ENCODE results near the gene COX20. TPM values are rescaled to one million over a fixed set of nuclear protein-coding genes. Genes with fewer than 3 reads are reported as not detected.
A peak's percentile ranks its signal among the peaks of the same experiment; 100 is the strongest.

Gene COX20
- total RNA-seq, 1 experiment from 2014 or later, result 38.0 TPM

GRCh38 chr1:244858357-244858756 is 22.9 kb downstream of the COX20 start:
- Mint-ChIP-seq H3K27me3 (ENCODE audit: low read depth) (peaks cover 2% of the 10 kb centered on the region; the same call in 1 of the 2 replicates), H3K27ac (peak overlapping the region in 1 of 3 experiments; percentile 87; a peak in 1 of 7 replicates), H3K4me1 (peaks cover 18 to 37% of the 10 kb centered on the region in 2 experiments), H3K9me3 (no peaks in the 10 kb centered on the region), H3K36me3 (ENCODE audit: insufficient read depth in 1 of 3, low read depth in 3 of 3) (peaks cover 84 to 95% (median 95%) of the 10 kb centered on the region in 3 experiments), H3K4me3 (no peak overlapping the region)
- Histone ChIP-seq H3K23me2 (ENCODE audit: insufficient read length, low read depth, low read length, poor library complexity, severe bottlenecking) (peaks cover 7% of the 10 kb centered on the region), H3K4ac (ENCODE audit: low read depth, low read length) (no peak overlapping the region), H2BK20ac (ENCODE audit: low read depth, low read length, poor library complexity, severe bottlenecking) (no peak overlapping the region), H2BK120ac (ENCODE audit: low read depth, low read length, poor library complexity, severe bottlenecking) (no peak overlapping the region), H3T11ph (ENCODE audit: low read length) (no peak overlapping the region), H3K9ac (ENCODE audit: extremely low read depth, insufficient read length, low read length) (no peak overlapping the region), H3K56ac (ENCODE audit: insufficient read length, low read depth, low read length) (no peak overlapping the region), H4K8ac (replicated peaks; ENCODE audit: insufficient read length, low read depth, low read length) (no peak overlapping the region), H2BK12ac (ENCODE audit: insufficient read length, low read depth, low read length) (no peak overlapping the region), H3K27ac (ENCODE audit: insufficient read length, low read depth, low read length) (no peak overlapping the region), H3K79me1 (ENCODE audit: insufficient read depth, low read depth, low read length, poor library complexity, severe bottlenecking) (peaks cover 3% of the 10 kb centered on the region), H3K4me2 (ENCODE audit: insufficient read depth, insufficient read length, low read length) (no peak overlapping the region), H2BK5ac (ENCODE audit: insufficient read length, low read length) (no peak overlapping the region), H2AFZ (ENCODE audit: low read length) (no peak overlapping the region), H3K9me3 (ENCODE audit: control insufficient read depth, low read depth, low read length) (no peaks in the 10 kb centered on the region), H3K79me2 (ENCODE audit: insufficient read depth, low read length) (peaks cover 38% of the 10 kb centered on the region), H3K4me1 (ENCODE audit: insufficient read depth, low read length) (no peaks in the 10 kb centered on the region), H4K91ac (ENCODE audit: insufficient read length, low read depth, low read length) (no peak overlapping the region), H2AK5ac (ENCODE audit: insufficient read length, low read length) (no peak overlapping the region), H3K18ac (ENCODE audit: insufficient read length, low read depth, low read length) (no peak overlapping the region), H3K23ac (ENCODE audit: insufficient read length, low read depth, low read length) (no peak overlapping the region), H4K5ac (ENCODE audit: insufficient read length, low read depth, low read length) (no peak overlapping the region), H4K20me1 (ENCODE audit: control insufficient read depth, insufficient read depth, insufficient read length) (no peaks in the 10 kb centered on the region), H3K14ac (ENCODE audit: insufficient read depth, low read length) (no peak overlapping the region), H2BK15ac (ENCODE audit: low read depth, low read length) (no peak overlapping the region), H3K27me3 (ENCODE audit: insufficient read depth, low read length) (no peaks in the 10 kb centered on the region)
- no peak for TF ChIP-seq CTCF (conservative IDR thresholded peaks at IDR 0.05)
- WGBS (ENCODE audit: extremely low coverage, insufficient read length, low lambda C conversion rate), result no CpG with 5 or more reads among the region's 1 CpG
- no peak for DNase-seq

Data from H9 (cell line).